ENCODE measurements around the gene UVRAG.
"Not testable (repeated sequence)": the region's sequence is repeated elsewhere in the genome, so short reads cannot be mapped to it uniquely, and the experiment has no call there.

UVRAG gene

GRCh38 chr11:75850787-75851186 lies 35.8 kb downstream of the UVRAG start:
- DNase-seq, result no peak

GRCh38 chr11:75851203-75851602 lies 36.2 kb downstream of the UVRAG start:
- no peak for DNase-seq

- DNase-seq, result no peak
These were observed 37.5 kb downstream of the UVRAG start for GRCh38 chr11:75852406-75853017.

- DNase-seq, result not testable (repeated sequence)
These were observed 38.6 kb downstream of the UVRAG start for GRCh38 chr11:75853563-75853962.

- no peak for DNase-seq
These were observed 39.0 kb downstream of the UVRAG start for GRCh38 chr11:75853971-75854370.

DNA sequence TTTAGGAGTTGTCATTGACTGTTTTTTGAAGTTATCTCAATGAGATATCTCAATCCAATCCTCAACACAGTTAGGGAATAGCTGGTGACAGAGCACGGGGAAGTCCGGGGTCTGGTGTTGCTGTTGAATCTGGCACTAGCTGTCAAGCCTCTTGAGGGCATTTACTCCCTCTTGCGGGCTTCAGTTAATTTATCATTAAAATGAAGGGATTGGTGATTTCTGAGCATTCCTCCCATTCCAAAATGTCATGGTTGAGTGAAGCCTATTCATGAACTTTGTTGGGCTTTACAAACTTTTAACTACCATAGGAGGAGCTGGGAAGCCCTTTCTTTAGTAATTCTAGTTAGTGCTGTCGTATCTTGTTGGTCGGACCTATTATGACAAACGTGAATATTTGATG lies 40.2 kb downstream of the UVRAG start:
- no peak for DNase-seq

- no peak for DNase-seq
These were observed 41.9 kb downstream of the UVRAG start for GRCh38 chr11:75856912-75857311.

- no peak for DNase-seq
These were observed 43.0 kb downstream of the UVRAG start for GRCh38 chr11:75858042-75858441.

GRCh38 chr11:75858613-75859012 lies 43.6 kb downstream of the UVRAG start:
- DNase-seq, result no peak

DNA sequence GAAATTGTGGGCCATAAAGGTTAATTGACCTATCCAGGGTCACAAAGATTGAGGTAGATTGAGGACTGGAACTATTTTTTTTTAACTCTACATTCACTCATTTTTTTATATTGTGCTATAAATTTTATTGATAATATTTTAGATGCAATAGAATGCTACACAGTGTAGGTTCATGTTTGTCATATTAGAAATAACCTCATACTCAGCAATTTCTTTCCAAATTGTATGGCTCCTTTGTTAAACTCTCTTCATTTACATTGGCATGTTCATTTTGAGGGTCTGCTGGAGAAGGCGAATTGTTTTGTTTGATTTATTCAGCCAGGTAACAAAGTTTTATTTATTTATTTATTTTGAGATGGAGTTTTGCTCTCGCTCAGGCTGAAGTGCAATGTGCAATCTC lies 44.6 kb downstream of the UVRAG start:
- DNase-seq, result no peak

DNA sequence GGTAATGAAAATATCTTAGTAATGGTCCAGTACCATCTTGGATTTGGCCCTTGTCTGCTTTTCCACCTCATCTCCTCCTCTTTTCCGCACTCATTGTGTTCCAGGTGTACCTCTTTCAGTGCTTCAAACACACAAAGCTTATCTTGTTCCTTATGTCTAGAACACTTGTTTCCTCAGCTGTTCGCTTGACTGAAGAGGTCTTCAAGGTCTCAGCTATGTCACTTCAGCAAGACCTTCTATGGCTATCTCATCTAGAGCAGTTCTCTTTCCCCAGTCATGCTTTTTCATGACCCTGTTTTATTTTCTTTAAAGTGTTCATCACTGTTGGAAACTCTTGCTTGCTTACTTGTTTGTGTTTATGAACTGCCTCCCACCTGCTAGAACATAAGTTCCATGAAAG lies 47.4 kb downstream of the UVRAG start:
- DNase-seq, result no peak

- DNase-seq, result peak; percentile 65
These were observed 52.9 kb downstream of the UVRAG start for GRCh38 chr11:75867778-75868374.

DNA sequence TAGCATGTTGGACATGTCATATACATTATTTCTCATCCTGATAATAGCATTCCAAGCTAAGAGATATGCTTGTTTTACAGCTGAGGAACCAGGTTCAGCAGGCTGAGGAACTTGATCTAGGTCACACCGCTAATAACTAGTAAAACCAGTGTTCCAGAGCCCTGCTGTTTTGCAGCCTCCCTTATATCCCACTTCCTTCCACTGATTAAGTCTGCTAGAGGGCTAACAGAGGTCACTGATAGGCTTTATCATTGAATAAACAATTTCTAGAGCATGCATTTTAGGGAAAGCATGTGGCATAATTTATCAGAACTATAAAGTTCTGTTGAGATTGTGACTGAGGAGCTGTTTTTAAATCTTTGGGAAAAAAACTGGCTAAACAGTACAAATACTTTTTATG lies 54.0 kb downstream of the UVRAG start:
- DNase-seq, result no peak

- DNase-seq, result no peak
These were observed 54.8 kb downstream of the UVRAG start for GRCh38 chr11:75869661-75870455.

DNA sequence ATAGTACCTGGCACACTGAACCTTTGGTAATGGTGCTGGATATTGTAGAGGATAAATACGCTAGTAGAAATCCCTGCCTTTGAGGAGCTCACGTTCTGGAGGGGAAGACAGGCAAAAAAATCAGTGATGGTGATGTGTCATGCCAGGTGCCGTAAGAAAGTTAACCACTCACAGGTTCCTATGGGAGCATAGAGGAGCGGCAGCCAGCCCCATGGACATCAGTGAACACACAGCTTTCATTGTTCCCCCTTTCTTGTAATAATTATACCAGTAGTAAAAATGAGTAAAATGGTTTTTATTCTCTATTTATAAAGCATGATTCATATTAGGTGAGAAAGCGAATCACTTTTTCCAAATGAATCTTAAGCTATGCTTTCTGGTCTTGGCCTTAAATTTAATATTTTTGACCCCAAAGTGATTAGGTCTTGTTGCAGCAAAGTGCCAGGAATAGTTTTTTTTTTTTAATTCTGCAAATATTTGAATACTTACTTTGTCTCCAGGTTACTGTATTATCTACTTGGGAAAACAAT lies 57.9 kb downstream of the UVRAG start:
- DNase-seq, result no peak

DNA sequence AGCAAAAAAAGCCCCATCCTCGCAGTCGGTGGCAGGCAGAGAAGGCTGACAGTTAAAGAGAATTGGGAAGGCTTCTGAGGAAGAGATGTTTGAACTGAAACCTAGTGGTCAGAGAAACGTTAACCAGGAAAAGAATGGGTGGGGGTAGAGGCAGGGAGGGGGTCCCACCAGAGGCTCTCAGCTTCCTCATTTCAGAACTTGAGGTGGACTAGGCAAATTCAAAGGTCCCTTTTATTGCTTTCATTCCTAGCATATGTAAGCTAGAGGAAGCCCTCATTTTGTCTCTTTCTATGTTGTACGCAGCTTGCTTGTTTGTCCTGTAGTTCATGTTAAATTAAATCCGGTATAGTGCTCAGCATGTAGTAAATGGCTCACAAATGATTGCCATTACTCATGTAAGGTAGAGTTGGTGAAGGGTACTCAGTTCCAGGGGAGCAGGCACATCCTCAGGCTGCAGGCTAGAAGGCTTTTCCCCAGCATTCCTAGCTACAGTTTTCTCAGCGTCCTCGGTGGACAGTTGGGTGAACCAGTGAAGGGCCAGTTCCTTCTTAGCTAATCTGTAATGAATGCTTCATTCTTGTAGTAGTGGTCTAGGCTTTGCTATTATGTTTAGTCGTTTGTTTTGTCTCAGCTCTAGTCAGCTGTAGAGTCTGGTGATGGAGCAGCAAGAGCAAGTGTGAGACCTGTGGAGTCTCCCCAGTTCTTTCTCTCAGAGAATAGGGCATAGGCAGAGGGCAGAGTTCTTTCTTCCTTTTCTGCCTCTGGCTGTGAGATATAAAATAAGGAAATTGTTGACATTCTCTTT lies 58.6 kb downstream of the UVRAG start:
- no peak for DNase-seq

- no peak for DNase-seq
These were observed 59.8 kb downstream of the UVRAG start for GRCh38 chr11:75874684-75875341.

GRCh38 chr11:75877327-75877726 lies 62.3 kb downstream of the UVRAG start:
- DNase-seq, result not testable (repeated sequence)

DNA sequence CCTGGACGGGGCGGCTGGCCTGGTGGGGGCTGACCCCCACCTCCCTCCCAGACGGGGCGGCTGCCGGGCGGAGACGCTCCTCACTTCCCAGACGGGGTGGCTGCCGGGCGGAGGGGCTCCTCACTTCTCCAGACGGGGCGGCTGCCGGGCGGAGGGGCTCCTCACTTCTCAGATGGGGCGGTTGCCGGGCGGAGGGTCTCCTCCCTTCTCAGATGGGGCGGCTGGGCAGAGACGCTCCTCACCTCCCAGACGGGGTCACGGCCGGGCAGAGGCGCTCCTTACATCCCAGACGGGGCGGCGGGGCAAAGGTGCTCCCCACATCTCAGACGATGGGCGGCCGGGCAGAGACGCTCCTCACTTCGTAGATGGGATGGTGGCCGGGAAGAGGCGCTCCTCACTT lies 62.9 kb downstream of the UVRAG start:
- DNase-seq, result not testable (repeated sequence)

- no peak for DNase-seq
These were observed 63.9 kb downstream of the UVRAG start for GRCh38 chr11:75878933-75879332.

- peak; percentile 25 for DNase-seq
These were observed 64.7 kb downstream of the UVRAG start for GRCh38 chr11:75879737-75880136.

DNA sequence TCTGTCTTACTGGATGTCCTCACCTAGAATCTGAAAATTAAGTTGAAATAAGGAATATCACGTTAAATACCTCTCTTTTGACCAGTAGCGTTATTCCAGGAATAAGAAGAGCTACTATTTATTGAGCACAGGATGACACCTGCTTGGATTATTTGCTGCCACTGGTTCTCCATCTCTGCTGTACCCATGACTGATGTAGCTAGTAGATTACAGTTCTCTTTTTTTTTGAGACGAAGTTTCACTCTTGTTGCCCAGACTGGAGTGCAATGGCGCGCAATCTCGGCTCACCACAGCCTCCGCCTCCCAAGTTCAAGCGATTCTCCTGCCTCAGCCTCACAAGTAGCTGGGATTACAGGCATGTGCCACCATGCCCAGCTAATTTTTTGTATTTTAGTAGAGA lies 65.3 kb downstream of the UVRAG start:
- not testable (repeated sequence) for DNase-seq

DNA sequence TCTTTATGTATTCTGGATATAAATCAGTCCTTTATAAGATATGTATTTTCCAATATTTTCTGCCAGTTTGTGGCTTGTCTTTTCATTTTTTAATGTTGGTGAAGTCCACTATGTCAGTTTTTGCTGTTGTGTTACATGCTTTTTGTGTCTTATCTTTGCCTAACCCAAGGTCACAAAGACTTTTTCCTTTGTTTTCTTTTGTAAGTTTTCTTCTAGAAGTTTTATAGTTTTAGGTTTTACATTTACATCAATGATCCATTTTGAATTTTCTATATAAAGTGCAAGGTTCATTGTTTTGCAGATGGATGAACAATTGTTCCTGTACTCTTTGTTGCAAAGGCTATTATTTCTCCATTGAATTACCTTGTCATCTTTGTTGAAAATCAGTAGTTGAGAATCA lies 69.3 kb downstream of the UVRAG start:
- no peak for DNase-seq

All from NCI-H510A treated with DMSO at 0.1 percent for 48 hours (cell line).